Renal cortex interstitium (tissue), 3 donors: ENCODE measurements around the gene SORL1. TPM values are rescaled to one million over a fixed set of nuclear protein-coding genes. Genes with fewer than 3 reads are reported as not detected.

Source experiments
- polyA plus RNA-seq, 3 donors: library from polyadenylated mRNA; unstranded; fragments of 120-200 nt; gene quantifications; one replicate each; pipeline ENCODE4 v1.2.1, GENCODE V29; 2013; ENCODE audit not compliant: insufficient read length in 3 of 3

The SORL1 gene
- polyA plus RNA-seq, 3 donors, result 32.2 to 40.0 (median 34.1) TPM

Other genes starting within 250 kb of the SORL1 start
- 10 to 100 TPM; 53.6 to 67.4 (median 54.0) TPM for gene SC5D, start 159.5 kb upstream of the SORL1 start, polyA plus RNA-seq